HG02610 (cell line): Measurements from ENCODE around the gene SSH2.
"Not testable (repeated sequence)": the region's sequence is repeated elsewhere in the genome, so short reads cannot be mapped to it uniquely, and the experiment has no call there.

Experiments
- ATAC-seq: cut with Tn5 transposase; IDR thresholded peaks from one replicate; pipeline ENCODE4 v1.9.1; 2021; ENCODE audit warnings: mild to moderate bottlenecking, moderate library complexity; ENCODE audit not compliant: unreplicated experiment

Gene SSH2

GRCh38 chr17:29929533-29930408 lies at the start of gene SSH2:
Gene SSH2, minus strand, starts transcription at chr17:29930228. Its CDS starts 228 bp downstream, at chr17:29930000.
- ATAC-seq: peak; percentile 45

- ATAC-seq: no peak
Observed at GRCh38 chr17:29977836-29978235, 47.8 kb upstream of the SSH2 start.

- ATAC-seq: no peak
Observed at GRCh38 chr17:29973005-29973404, 43.0 kb upstream of the SSH2 start.

GRCh38 chr17:29972277-29972676 lies 42.2 kb upstream of the SSH2 start:
- no peak for ATAC-seq

GRCh38 chr17:29968271-29968670 lies 38.2 kb upstream of the SSH2 start:
- ATAC-seq: no peak

- ATAC-seq: no peak
Observed at GRCh38 chr17:29962656-29963055, 32.6 kb upstream of the SSH2 start.

- no peak for ATAC-seq
Observed at GRCh38 chr17:29959658-29960337, 29.8 kb upstream of the SSH2 start.

- ATAC-seq: no peak
Observed at GRCh38 chr17:29958947-29959657, 29.1 kb upstream of the SSH2 start.

GRCh38 chr17:29957488-29957887 lies 27.5 kb upstream of the SSH2 start:
- not testable (repeated sequence) for ATAC-seq

GRCh38 chr17:29956225-29956624 lies 26.2 kb upstream of the SSH2 start:
- no peak for ATAC-seq

- no peak for ATAC-seq
Observed at GRCh38 chr17:29954405-29954804, 24.4 kb upstream of the SSH2 start.

- no peak for ATAC-seq
Observed at GRCh38 chr17:29949696-29950095, 19.7 kb upstream of the SSH2 start.

GRCh38 chr17:29948448-29949215 lies 18.6 kb upstream of the SSH2 start:
- ATAC-seq: no peak

GRCh38 chr17:29945281-29945680 lies 15.3 kb upstream of the SSH2 start:
- ATAC-seq: no peak

- ATAC-seq: no peak
Observed at GRCh38 chr17:29941334-29941733, 11.3 kb upstream of the SSH2 start, which contains the start of gene EFCAB5. Gene EFCAB5, plus strand, starts transcription at chr17:29941634. Its CDS starts 163 bp downstream, at chr17:29941797.

GRCh38 chr17:29936724-29937123 lies 6.7 kb upstream of the SSH2 start:
- ATAC-seq: no peak

GRCh38 chr17:29935909-29936308 lies 5.9 kb upstream of the SSH2 start:
- not testable (repeated sequence) for ATAC-seq

GRCh38 chr17:29933379-29933778 lies 3.4 kb upstream of the SSH2 start:
- ATAC-seq: no peak

- peak; percentile 73 for ATAC-seq
Observed at GRCh38 chr17:29931231-29931932, 1.4 kb upstream of the SSH2 start.

GRCh38 chr17:29930409-29931010 lies 482 bp upstream of the SSH2 start:
- ATAC-seq: no peak
